ENCODE results near the gene ACTG1.

ACTG1 gene

GRCh38 chr17:81478119-81478518 lies 34.5 kb downstream of the ACTG1 start:
- no peak for DNase-seq (ENCODE audit: extremely low spot score)
- CTCF ChIA-PET: no interaction called here
- POLR2A ChIA-PET: no interaction called here
- TF ChIP-seq PKNOX1 (IDR thresholded peaks at IDR 0.05): no peak
- TF ChIP-seq ZNF384 (IDR thresholded peaks at IDR 0.05): no peak
- no peak for TF ChIP-seq SP1 (IDR thresholded peaks at IDR 0.05)
- TF ChIP-seq SUZ12 (IDR thresholded peaks at IDR 0.05): no peak
- no peak for TF ChIP-seq ELF4 (IDR thresholded peaks at IDR 0.05)
- no peak for TF ChIP-seq TARDBP (IDR thresholded peaks at IDR 0.05)
- no peak for TF ChIP-seq FOXK2 (IDR thresholded peaks at IDR 0.05)
- no peak for TF ChIP-seq L3MBTL2 (conservative IDR thresholded peaks at IDR 0.05)

- TF ChIP-seq FOXA1 (IDR thresholded peaks at IDR 0.05) (no peak), L3MBTL2 (conservative IDR thresholded peaks at IDR 0.05) (no peak), FOXM1 (IDR thresholded peaks at IDR 0.05; ENCODE audit: borderline replicate concordance) (no peak), TARDBP (IDR thresholded peaks at IDR 0.05) (no peak), CTBP1 (IDR thresholded peaks at IDR 0.05; ENCODE audit: borderline replicate concordance) (no peak), FOXK2 (IDR thresholded peaks at IDR 0.05) (no peak), HDGF (IDR thresholded peaks at IDR 0.05; ENCODE audit: borderline replicate concordance) (no peak), BHLHE40 (IDR thresholded peaks at IDR 0.05; ENCODE audit: borderline replicate concordance) (no peak), NFRKB (IDR thresholded peaks at IDR 0.05) (no peak), ARNT (IDR thresholded peaks at IDR 0.05) (no peak), ZNF384 (IDR thresholded peaks at IDR 0.05) (no peak), SUZ12 (IDR thresholded peaks at IDR 0.05) (no peak), ELF4 (IDR thresholded peaks at IDR 0.05) (no peak), PKNOX1 (IDR thresholded peaks at IDR 0.05) (no peak)
- DNase-seq (ENCODE audit: extremely low spot score): no peak
- POLR2A ChIA-PET: no interaction called here
These were observed 35.4 kb downstream of the ACTG1 start for GRCh38 chr17:81477173-81477572.

GRCh38 chr17:81476635-81477034 lies 36.0 kb downstream of the ACTG1 start:
- ChIA-PET CTCF (no interaction called here), POLR2A (no interaction called here)
- no peak for DNase-seq (ENCODE audit: extremely low spot score)

More at GRCh38 chr17:81477173-81477572, 35.4 kb downstream of the ACTG1 start:
- CTCF ChIA-PET: no interaction called here

GRCh38 chr17:81476097-81476496 lies 36.5 kb downstream of the ACTG1 start:
- no peak for DNase-seq (ENCODE audit: extremely low spot score)
- ChIA-PET CTCF (no interaction called here), POLR2A (no interaction called here)
- TF ChIP-seq L3MBTL2 (conservative IDR thresholded peaks at IDR 0.05) (no peak), FOXM1 (IDR thresholded peaks at IDR 0.05; ENCODE audit: borderline replicate concordance) (no peak)

More at GRCh38 chr17:81476635-81477034, 36.0 kb downstream of the ACTG1 start:
- TF ChIP-seq LEF1 (IDR thresholded peaks at IDR 0.05; ENCODE audit: borderline replicate concordance) (no peak), FOXK2 (IDR thresholded peaks at IDR 0.05) (no peak), TARDBP (IDR thresholded peaks at IDR 0.05) (no peak), CTBP1 (IDR thresholded peaks at IDR 0.05; ENCODE audit: borderline replicate concordance) (no peak), FOXM1 (IDR thresholded peaks at IDR 0.05; ENCODE audit: borderline replicate concordance) (no peak), L3MBTL2 (conservative IDR thresholded peaks at IDR 0.05) (no peak), HDGF (IDR thresholded peaks at IDR 0.05; ENCODE audit: borderline replicate concordance) (no peak), ELF4 (IDR thresholded peaks at IDR 0.05) (no peak), PKNOX1 (IDR thresholded peaks at IDR 0.05) (no peak), BHLHE40 (IDR thresholded peaks at IDR 0.05; ENCODE audit: borderline replicate concordance) (no peak), SUZ12 (IDR thresholded peaks at IDR 0.05) (no peak), SP1 (IDR thresholded peaks at IDR 0.05) (no peak), ARNT (IDR thresholded peaks at IDR 0.05) (no peak), FOXA1 (IDR thresholded peaks at IDR 0.05) (no peak)

GRCh38 chr17:81474958-81475357 lies 37.6 kb downstream of the ACTG1 start:
- no peak for DNase-seq (ENCODE audit: extremely low spot score)
- ChIA-PET CTCF (no interaction called here), POLR2A (no interaction called here)
- TF ChIP-seq BHLHE40 (IDR thresholded peaks at IDR 0.05; ENCODE audit: borderline replicate concordance) (no peak), SUZ12 (IDR thresholded peaks at IDR 0.05) (no peak), TARDBP (IDR thresholded peaks at IDR 0.05) (no peak), ZNF384 (IDR thresholded peaks at IDR 0.05) (no peak), L3MBTL2 (conservative IDR thresholded peaks at IDR 0.05) (no peak), LEF1 (IDR thresholded peaks at IDR 0.05; ENCODE audit: borderline replicate concordance) (no peak), FOXK2 (IDR thresholded peaks at IDR 0.05) (no peak)

- DNase-seq (ENCODE audit: extremely low spot score): no peak
- ChIA-PET POLR2A (interaction anchor here (0.9 to 2.2 kb wide), 4 partner anchors 12 to 220 kb away, joined by 3 to 10 read pairs (median 4); no protein-coding TSS in a partner anchor), CTCF (interaction anchor here (0.9 to 1.7 kb wide), 2 partner anchors 12 to 102 kb away, joined by 3 to 5 read pairs; no protein-coding TSS in a partner anchor)
- TF ChIP-seq SUZ12 (IDR thresholded peaks at IDR 0.05) (no peak), ZNF384 (IDR thresholded peaks at IDR 0.05) (no peak), LEF1 (IDR thresholded peaks at IDR 0.05; ENCODE audit: borderline replicate concordance) (no peak), BHLHE40 (IDR thresholded peaks at IDR 0.05; ENCODE audit: borderline replicate concordance) (no peak), FOXK2 (IDR thresholded peaks at IDR 0.05) (no peak), HDGF (IDR thresholded peaks at IDR 0.05; ENCODE audit: borderline replicate concordance) (no peak), FOXM1 (IDR thresholded peaks at IDR 0.05; ENCODE audit: borderline replicate concordance) (no peak), NFRKB (IDR thresholded peaks at IDR 0.05) (no peak), ARNT (IDR thresholded peaks at IDR 0.05) (no peak), L3MBTL2 (conservative IDR thresholded peaks at IDR 0.05) (no peak), PKNOX1 (IDR thresholded peaks at IDR 0.05) (no peak), FOXA1 (IDR thresholded peaks at IDR 0.05) (no peak), ELF4 (IDR thresholded peaks at IDR 0.05) (no peak), TARDBP (IDR thresholded peaks at IDR 0.05) (no peak), CTBP1 (IDR thresholded peaks at IDR 0.05; ENCODE audit: borderline replicate concordance) (no peak)
These were observed 39.6 kb downstream of the ACTG1 start for GRCh38 chr17:81473019-81473418.

Measured in HEK293T (cell line).